Cardiac muscle cell (in vitro differentiated cells and primary cell): ENCODE data around the gene MXI1. TPM values are rescaled to one million over a fixed set of nuclear protein-coding genes. Genes with fewer than 3 reads are reported as not detected.

Experiments
- DNase-seq, 2 donors: peaks; one replicate each; pipeline versions ENCODE4 v3.0.0 to v3.0.0-alpha.2; 2010 to 2017; ENCODE audit warnings: low read depth in 1 of 2, low spot score in 1 of 2
- H3K27ac ChIP-seq: fragments of 200-600 bp; sonication (generic); 2 replicates; pipeline ENCODE4 v1.5.1; 2016
- H3K27me3 ChIP-seq: fragments of 200-600 bp; sonication (generic); 2 replicates; pipeline ENCODE4 v1.6.0; 2016; ENCODE audit warnings: control low read depth
- H3K36me3 ChIP-seq: fragments of 200-600 bp; sonication (generic); 2 replicates; pipeline ENCODE4 v1.5.1; 2016; ENCODE audit warnings: control low read depth
- H3K4me1 ChIP-seq: fragments of 200-600 bp; sonication (generic); 2 replicates; pipeline ENCODE4 v1.8.1; 2017; ENCODE audit warnings: low read depth, mild to moderate bottlenecking, mixed run types
- H3K4me3 ChIP-seq: fragments of 200-600 bp; sonication (generic); 2 replicates; pipeline ENCODE4 v1.5.1; 2016; ENCODE audit warnings: mild to moderate bottlenecking
- H3K9me3 ChIP-seq: fragments of 200-600 bp; sonication (generic); 2 replicates; pipeline ENCODE4 v1.5.1; 2017; ENCODE audit warnings: low read depth, mild to moderate bottlenecking, control low read depth
- CTCF ChIP-seq: IDR thresholded peaks from 2 replicates; pipeline ENCODE4 v1.5.1; 2012; ENCODE audit warnings: low read depth, mild to moderate bottlenecking, low read length
- polyA plus RNA-seq: library from polyadenylated mRNA; unstranded; fragments of >200 nt; fragmentation: Nextera tagmentation; extraction: Ambion mirVana; gene quantifications from 2 replicates; pipeline ENCODE4 v1.2.1, GENCODE V29; 2016
- total RNA-seq: library from RNA; depleted of rRNA; stranded (reverse); fragments of >200 nt; gene quantifications from 2 replicates; pipeline ENCODE4 v1.2.3, GENCODE V29; 2016

MXI1 gene
- total and polyA plus RNA-seq, 2 experiments from 2014 or later, result 55.0 to 68.4 TPM

GRCh38 chr10:110279407-110279986, 72.1 kb downstream of the MXI1 start:
- DNase-seq, result peak; percentile 72 to 82
- Histone ChIP-seq H3K27me3 (no peaks in the 10 kb centered on the region), H3K27ac (no peak overlapping the region), H3K4me3 (no peak overlapping the region), H3K4me1 (peaks cover 18% of the 10 kb centered on the region), H3K9me3 (no peaks in the 10 kb centered on the region), H3K36me3 (peaks cover 3% of the 10 kb centered on the region)
- peak; percentile 78 for TF ChIP-seq CTCF

GRCh38 chr10:110284262-110284661, 76.9 kb downstream of the MXI1 start:
- Histone ChIP-seq H3K9me3 (no peaks in the 10 kb centered on the region), H3K4me1 (peaks cover 16% of the 10 kb centered on the region), H3K27ac (no peak overlapping the region), H3K4me3 (no peak overlapping the region), H3K36me3 (peaks cover 33% of the 10 kb centered on the region), H3K27me3 (no peaks in the 10 kb centered on the region)
- DNase-seq, result no peak
- TF ChIP-seq CTCF, result no peak

- Histone ChIP-seq H3K27me3 (no peaks in the 10 kb centered on the region), H3K9me3 (no peaks in the 10 kb centered on the region), H3K27ac (no peak overlapping the region), H3K4me3 (no peak overlapping the region), H3K36me3 (peaks cover 46% of the 10 kb centered on the region), H3K4me1 (peaks cover 15% of the 10 kb centered on the region)
- no peak for DNase-seq
- no peak for TF ChIP-seq CTCF
Observed at GRCh38 chr10:110285501-110285900, 78.1 kb downstream of the MXI1 start.

GRCh38 chr10:110286841-110287240, 79.4 kb downstream of the MXI1 start:
- no peak for DNase-seq
- peak overlapping the region; percentile 70 for H3K27ac ChIP-seq

GRCh38 chr10:110296966-110297365, 89.6 kb downstream of the MXI1 start:
- no peak for TF ChIP-seq CTCF
- peaks cover 80% of the 10 kb centered on the region for H3K36me3 ChIP-seq

More at GRCh38 chr10:110286841-110287240, 79.4 kb downstream of the MXI1 start:
- H3K9me3 ChIP-seq, result no peaks in the 10 kb centered on the region
- no peaks in the 10 kb centered on the region for H3K27me3 ChIP-seq
- no peak for TF ChIP-seq CTCF
- peaks cover 15% of the 10 kb centered on the region for H3K4me1 ChIP-seq
- peaks cover 55% of the 10 kb centered on the region for H3K36me3 ChIP-seq
- H3K4me3 ChIP-seq, result no peak overlapping the region

More at GRCh38 chr10:110296966-110297365, 89.6 kb downstream of the MXI1 start:
- Histone ChIP-seq H3K27me3 (no peaks in the 10 kb centered on the region), H3K4me3 (no peak overlapping the region), H3K27ac (peak overlapping the region; percentile 30), H3K4me1 (no peaks in the 10 kb centered on the region), H3K9me3 (no peaks in the 10 kb centered on the region)
- DNase-seq, result no peak
